Loucy (cell line): ENCODE measurements around the gene ARGFX.
"Not testable (repeated sequence)": the region's sequence is repeated elsewhere in the genome, so short reads cannot be mapped to it uniquely, and the experiment has no call there.

Experiments
- H2AFZ ChIP-seq: fragments of 200-600 bp; sonication (generic); 2 replicates; pipeline ENCODE4 v1.6.0; 2016; ENCODE audit warnings: antibody characterized with exemption, mild to moderate bottlenecking, low read length, moderate library complexity
- H3F3A ChIP-seq: fragments of 200-600 bp; 2 replicates; pipeline ENCODE4 v1.6.0; 2016; ENCODE audit warnings: antibody characterized with exemption, low read depth, mild to moderate bottlenecking
- H3K27me3 ChIP-seq: fragments of 200-600 bp; sonication (generic); 2 replicates; pipeline ENCODE4 v1.6.1; 2014; ENCODE audit warnings: low read length, mild to moderate bottlenecking; ENCODE audit not compliant: insufficient read depth, poor library complexity, severe bottlenecking
- H3K36me3 ChIP-seq: fragments of 200-600 bp; sonication (generic); 2 replicates; pipeline ENCODE4 v1.6.1; 2016; ENCODE audit warnings: low read length; ENCODE audit not compliant: insufficient read depth
- H3K4me1 ChIP-seq: fragments of 200-600 bp; sonication (generic); 2 replicates; pipeline ENCODE4 v1.5.1; 2014; ENCODE audit warnings: low read length, mild to moderate bottlenecking; ENCODE audit not compliant: insufficient read depth, poor library complexity, severe bottlenecking
- H3K4me2 ChIP-seq: fragments of 200-600 bp; sonication (generic); 2 replicates; pipeline ENCODE4 v1.6.0; 2014; ENCODE audit warnings: antibody characterized with exemption, low read length, low read depth, mild to moderate bottlenecking; ENCODE audit not compliant: poor library complexity, severe bottlenecking
- H3K4me3 ChIP-seq: fragments of 200-600 bp; sonication (generic); 2 replicates; pipeline ENCODE4 v1.5.1; 2014; ENCODE audit warnings: low read length, mild to moderate bottlenecking, mixed read lengths; ENCODE audit not compliant: poor library complexity, severe bottlenecking
- H3K79me2 ChIP-seq: fragments of 200-600 bp; sonication (generic); 2 replicates; pipeline ENCODE4 v1.6.1; 2014; ENCODE audit warnings: low read length; ENCODE audit not compliant: insufficient read depth
- H3K9ac ChIP-seq: fragments of 200-600 bp; sonication (generic); 2 replicates; pipeline ENCODE4 v1.6.0; 2014; ENCODE audit warnings: mild to moderate bottlenecking, low read depth, low read length, moderate library complexity; ENCODE audit not compliant: poor library complexity, severe bottlenecking
- H3K9me2 ChIP-seq: fragments of 200-600 bp; sonication (generic); replicated peaks from 2 replicates; pipeline ENCODE4 v1.6.1; 2016; ENCODE audit warnings: low read depth, low read length, mixed read lengths
- H3K9me3 ChIP-seq: fragments of 200-600 bp; sonication (generic); 2 replicates; pipeline ENCODE4 v1.6.1; 2014; ENCODE audit warnings: mild to moderate bottlenecking, antibody characterized with exemption, low read length, low read depth; ENCODE audit not compliant: insufficient read depth
- H4K20me1 ChIP-seq: fragments of 200-600 bp; sonication (generic); 2 replicates; pipeline ENCODE4 v1.6.0; 2014; ENCODE audit warnings: antibody characterized with exemption, low read length, mild to moderate bottlenecking; ENCODE audit not compliant: insufficient read depth, poor library complexity, severe bottlenecking
- CTCF ChIP-seq: fragments of 200-600 bp; sonication (generic); conservative IDR thresholded peaks from 2 replicates; pipeline ENCODE4 v1.5.1; 2014; ENCODE audit warnings: mild to moderate bottlenecking, antibody characterized with exemption, low read length
- EZH2phosphoT487 ChIP-seq: fragments of 200-600 bp; IDR thresholded peaks from 2 replicates; pipeline ENCODE4 v1.6.1; 2018; ENCODE audit warnings: antibody characterized with exemption, mild to moderate bottlenecking, moderate library complexity, borderline replicate concordance

The ARGFX gene

DNA sequence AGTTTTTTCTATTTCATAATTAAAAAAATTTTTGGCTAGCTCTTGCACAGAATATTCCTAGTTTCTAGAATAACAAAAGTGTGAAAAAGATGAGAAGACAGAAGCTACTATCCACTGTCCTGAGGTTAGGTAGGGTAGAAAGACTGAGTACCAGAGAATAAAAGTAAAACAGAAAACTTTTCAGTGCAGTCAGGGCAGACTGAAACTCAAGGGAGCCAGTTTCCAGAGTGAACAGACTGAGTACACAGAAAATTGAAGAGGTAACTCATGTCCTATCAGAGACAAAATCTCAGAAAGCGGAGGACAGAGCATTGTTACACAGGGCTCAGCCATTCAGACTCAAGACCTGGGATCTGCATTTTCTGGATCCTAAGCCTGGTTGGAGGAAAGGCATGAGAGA is 16.7 kb downstream of the ARGFX start:
- no peaks in the 10 kb centered on the region for H3K9me3 ChIP-seq
- H3F3A ChIP-seq = no peaks in the 10 kb centered on the region
- no peak overlapping the region for H3K9ac ChIP-seq
- H4K20me1 ChIP-seq = no peaks in the 10 kb centered on the region
- no peak for TF ChIP-seq CTCF
- no peak for TF ChIP-seq EZH2phosphoT487
- no peak overlapping the region for H2AFZ ChIP-seq
- H3K9me2 ChIP-seq = no peaks in the 10 kb centered on the region
- H3K4me1 ChIP-seq = no peaks in the 10 kb centered on the region
- H3K36me3 ChIP-seq = no peaks in the 10 kb centered on the region
- H3K4me2 ChIP-seq = no peak overlapping the region
- H3K4me3 ChIP-seq = no peak overlapping the region
- no peaks in the 10 kb centered on the region for H3K79me2 ChIP-seq
- H3K27me3 ChIP-seq = no peaks in the 10 kb centered on the region

DNA sequence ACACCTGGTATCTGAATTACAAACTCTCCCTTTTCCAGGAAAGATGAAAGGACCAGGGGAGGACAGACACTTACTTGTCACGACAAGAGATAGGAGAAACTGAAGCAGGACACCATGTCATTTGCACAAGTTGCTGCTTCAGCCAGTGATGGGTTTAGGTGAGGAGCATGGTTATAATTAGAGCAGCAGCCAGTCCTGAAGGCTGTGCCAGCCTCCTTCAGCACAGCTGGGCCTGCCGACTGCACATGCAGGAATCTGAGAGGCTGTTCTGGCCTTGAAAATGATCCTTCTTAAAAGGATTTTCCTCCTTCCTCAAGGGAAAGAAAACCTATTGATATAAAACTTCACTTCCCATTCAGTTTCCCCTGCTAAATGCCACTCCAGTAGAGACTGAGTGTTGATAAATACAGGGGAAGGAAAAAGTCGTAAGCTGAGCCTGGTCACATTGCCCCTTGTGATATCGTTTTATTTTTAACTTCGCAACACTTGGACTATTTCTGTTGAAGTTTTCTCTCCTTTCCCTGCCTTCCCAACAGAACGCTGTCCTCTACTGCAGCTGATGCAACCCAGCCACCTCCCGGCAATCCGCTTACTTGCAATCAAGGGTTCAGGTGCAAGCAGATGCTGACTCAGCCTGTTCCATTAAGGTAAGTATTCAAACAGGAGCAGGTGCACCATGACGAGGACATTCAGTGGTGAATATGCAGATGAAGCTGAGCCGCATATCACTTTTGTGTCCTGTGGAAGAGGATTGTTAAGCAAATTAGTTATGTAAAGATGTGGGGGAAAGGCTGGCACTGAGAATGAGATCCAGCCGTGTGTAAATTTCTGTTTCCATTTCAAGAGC is 25.3 kb downstream of the ARGFX start, which contains the start of gene FBXO40:
Gene FBXO40, plus strand, starts transcription at position 524 of the 847 bp plus-strand sequence. CDS start 27,197 bp downstream, outside the sequence.
- no peaks in the 10 kb centered on the region for H4K20me1 ChIP-seq
- H3K9ac ChIP-seq = no peak within 1 kb of the TSS
- no peak within 1 kb of the TSS for H3K4me3 ChIP-seq

GRCh38 chr3:121593806-121594205 is 26.1 kb downstream of the ARGFX start:
- not testable (repeated sequence) for H3F3A ChIP-seq, H3K4me1 ChIP-seq, H3K79me2 ChIP-seq, H3K4me2 ChIP-seq, H3K36me3 ChIP-seq, H3K9me3 ChIP-seq, H3K9ac ChIP-seq, H3K4me3 ChIP-seq, H3K9me2 ChIP-seq, H4K20me1 ChIP-seq, H2AFZ ChIP-seq, H3K27me3 ChIP-seq

More for the DNA sequence above, 25.3 kb downstream of the ARGFX start, which contains the start of gene FBXO40:
- H3K27me3 ChIP-seq = no peaks in the 10 kb centered on the region
- H3K9me2 ChIP-seq = no peaks in the 10 kb centered on the region
- no peaks in the 10 kb centered on the region for H3F3A ChIP-seq
- no peaks in the 10 kb centered on the region for H3K36me3 ChIP-seq
- H2AFZ ChIP-seq = no peak within 1 kb of the TSS
- no peak within 1 kb of the TSS for H3K4me2 ChIP-seq
- no peaks in the 10 kb centered on the region for H3K79me2 ChIP-seq
- H3K4me1 ChIP-seq = no peaks in the 10 kb centered on the region
- no peaks in the 10 kb centered on the region for H3K9me3 ChIP-seq
- TF ChIP-seq CTCF = no peak
- TF ChIP-seq EZH2phosphoT487 = no peak

GRCh38 chr3:121594850-121595249 is 27.1 kb downstream of the ARGFX start:
- no peaks in the 10 kb centered on the region for H3K9me3 ChIP-seq
- H3K79me2 ChIP-seq = no peaks in the 10 kb centered on the region
- H3K4me1 ChIP-seq = no peaks in the 10 kb centered on the region
- H3K4me2 ChIP-seq = no peak overlapping the region
- no peak overlapping the region for H2AFZ ChIP-seq
- no peak overlapping the region for H3K9ac ChIP-seq
- no peaks in the 10 kb centered on the region for H3F3A ChIP-seq
- no peaks in the 10 kb centered on the region for H3K27me3 ChIP-seq
- H3K4me3 ChIP-seq = no peak overlapping the region
- no peaks in the 10 kb centered on the region for H4K20me1 ChIP-seq
- no peaks in the 10 kb centered on the region for H3K9me2 ChIP-seq
- no peak for TF ChIP-seq EZH2phosphoT487
- TF ChIP-seq CTCF = no peak
- H3K36me3 ChIP-seq = no peaks in the 10 kb centered on the region
